Stimulated activated CD8-positive, alpha-beta memory T cell treated with anti-CD3 and anti-CD28 coated beads, Interleukin-12 subunit alpha, Interleukin-12 subunit beta, amount 100 ng/mL, for 24 hours (primary cell): ENCODE data around the gene TMEM63A.
"Not testable (repeated sequence)": the region's sequence is repeated elsewhere in the genome, so short reads cannot be mapped to it uniquely, and the experiment has no call there.

ENCODE experiments used
- DNase-seq: peaks from one replicate; pipeline ENCODE4 v3.0.0-alpha.2; 2020; ENCODE audit errors: extremely low read depth

The TMEM63A gene

DNA sequence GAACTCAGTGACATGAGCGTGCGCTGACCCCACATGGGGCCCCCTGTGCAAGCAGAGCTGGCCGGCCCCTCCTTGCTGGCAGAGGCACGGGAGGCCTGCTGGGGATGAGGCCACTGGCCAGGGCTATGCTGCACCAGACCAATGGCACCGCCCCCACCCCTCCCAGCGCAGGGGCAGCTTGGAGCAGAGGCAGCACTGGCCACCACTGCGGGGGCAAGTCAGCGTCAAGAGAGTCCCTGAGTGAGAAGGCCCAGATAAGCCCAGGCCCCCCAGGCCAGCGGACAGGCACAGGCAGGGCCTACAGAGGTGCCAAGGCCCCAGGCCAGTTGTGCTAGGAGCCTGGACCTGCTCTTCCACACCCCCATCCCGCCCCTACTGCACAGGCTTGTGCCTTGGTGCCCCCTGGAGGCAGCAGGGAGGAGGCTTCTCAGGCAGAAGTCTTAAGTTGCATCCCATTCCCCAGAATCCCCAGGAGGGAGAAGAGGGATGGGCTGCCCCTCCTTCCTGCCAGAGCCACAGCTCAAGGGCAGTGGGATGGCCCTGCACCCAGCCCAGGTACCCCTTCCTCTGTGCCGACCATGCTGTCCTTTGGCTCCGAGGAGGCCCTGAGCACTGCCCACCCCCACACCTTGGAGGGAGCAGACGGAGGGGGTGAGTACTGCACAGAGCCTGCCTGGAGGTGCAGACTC lies 36.5 kb downstream of the TMEM63A start:
- DNase-seq, result no peak

DNA sequence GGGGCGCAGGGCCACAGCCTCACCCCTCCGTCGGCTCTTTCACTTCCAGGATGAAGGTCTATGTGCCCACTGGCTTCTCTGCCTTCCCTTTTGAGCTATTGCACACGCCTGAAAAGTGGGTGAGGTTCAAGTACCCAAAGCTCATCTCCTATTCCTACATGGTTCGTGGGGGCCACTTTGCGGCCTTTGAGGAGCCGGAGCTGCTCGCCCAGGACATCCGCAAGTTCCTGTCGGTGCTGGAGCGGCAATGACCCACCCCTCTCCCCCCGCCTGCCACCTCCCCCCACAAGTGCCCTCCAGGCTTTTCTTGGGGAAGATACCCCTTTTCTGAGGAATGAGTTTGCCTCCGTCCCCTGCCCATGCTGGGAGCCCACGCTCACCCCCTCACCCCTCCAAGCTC lies 37.1 kb downstream of the TMEM63A start:
- no peak for DNase-seq

DNA sequence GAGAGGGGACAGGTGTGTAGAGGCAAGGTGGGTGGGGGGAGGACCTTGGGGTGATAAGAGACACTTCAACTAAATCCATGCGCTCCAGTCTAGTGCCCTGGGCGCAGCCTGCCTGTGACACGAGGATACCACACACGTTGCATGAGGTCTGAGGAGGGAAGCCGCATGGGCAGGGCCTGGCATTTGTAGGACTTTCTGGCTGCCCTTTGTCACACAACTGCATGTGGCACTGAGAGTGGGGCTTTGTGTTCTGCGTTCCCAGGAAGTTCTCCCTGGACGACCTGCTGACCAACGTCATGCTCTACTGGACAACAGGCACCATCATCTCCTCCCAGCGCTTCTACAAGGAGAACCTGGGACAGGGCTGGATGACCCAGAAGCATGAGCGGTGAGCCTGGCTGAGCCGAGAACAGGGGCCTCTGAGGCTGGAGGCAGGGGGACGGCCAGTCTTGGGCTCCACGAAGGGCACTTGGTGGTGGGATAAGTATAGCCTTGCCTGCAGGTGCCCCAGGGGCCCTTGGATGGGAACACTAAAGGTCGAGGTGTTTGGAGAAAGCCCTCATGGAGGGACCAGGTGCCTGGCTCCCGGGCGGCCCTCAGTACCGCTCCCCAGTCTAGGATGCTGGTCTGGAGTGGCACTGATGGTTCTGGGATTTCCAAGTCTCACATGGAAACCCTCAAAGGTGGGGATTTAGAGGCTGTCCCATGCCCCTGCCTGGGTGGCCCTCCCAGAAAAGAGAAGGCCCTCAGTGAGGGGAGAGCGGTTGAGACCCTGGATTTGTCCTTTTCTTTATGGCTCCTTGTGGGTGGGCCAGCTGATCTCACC lies 37.7 kb downstream of the TMEM63A start:
- no peak for DNase-seq

DNA sequence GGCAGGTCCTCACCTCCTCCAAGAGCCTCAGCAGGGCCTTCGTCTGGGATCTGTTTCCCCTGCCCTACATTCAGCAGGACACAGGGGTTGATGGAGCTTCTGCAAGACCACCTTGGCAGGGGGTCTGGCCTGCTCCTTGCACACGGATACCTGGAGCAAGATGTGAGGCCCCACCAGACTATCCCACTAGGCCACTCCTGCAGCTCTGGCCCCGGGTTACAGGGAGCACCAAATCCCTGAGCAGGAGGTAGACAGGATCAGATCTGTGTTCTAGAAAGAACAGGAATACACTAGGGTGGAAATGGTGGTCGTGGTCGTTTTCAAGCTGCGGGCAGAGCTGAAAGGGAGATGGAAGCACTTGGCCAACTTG lies 38.8 kb downstream of the TMEM63A start:
- no peak for DNase-seq

DNA sequence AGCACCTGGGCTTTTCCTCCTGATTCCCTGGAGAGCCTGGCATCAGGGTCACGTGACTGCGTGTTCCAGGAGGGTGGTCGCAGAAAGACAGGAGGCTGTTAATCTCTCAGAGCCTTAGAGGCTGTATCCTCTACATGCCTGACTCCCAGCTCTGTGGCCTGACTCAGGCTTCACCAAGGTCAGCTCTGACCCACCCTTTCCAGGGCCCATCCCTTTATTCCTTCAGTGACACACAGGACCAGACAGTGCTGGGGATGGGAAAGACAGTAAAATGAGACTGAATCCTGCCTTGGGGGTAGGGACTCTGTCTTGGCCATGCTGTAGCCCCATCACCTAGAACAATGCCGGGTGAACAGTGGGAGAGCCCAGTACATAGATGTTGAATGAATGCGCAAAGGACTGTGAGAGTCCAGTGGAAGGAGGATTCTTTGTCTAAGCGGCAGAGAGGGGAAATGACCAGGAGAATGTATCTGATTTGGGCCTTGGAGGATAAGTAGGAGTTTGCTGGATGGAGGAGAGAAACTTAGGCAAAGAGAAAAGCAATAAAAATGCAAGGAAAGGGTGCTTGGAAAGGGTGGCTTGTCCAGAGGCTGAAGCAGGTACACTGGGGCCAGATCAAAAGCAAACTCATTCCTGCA lies 39.3 kb downstream of the TMEM63A start:
- no peak for DNase-seq

DNA sequence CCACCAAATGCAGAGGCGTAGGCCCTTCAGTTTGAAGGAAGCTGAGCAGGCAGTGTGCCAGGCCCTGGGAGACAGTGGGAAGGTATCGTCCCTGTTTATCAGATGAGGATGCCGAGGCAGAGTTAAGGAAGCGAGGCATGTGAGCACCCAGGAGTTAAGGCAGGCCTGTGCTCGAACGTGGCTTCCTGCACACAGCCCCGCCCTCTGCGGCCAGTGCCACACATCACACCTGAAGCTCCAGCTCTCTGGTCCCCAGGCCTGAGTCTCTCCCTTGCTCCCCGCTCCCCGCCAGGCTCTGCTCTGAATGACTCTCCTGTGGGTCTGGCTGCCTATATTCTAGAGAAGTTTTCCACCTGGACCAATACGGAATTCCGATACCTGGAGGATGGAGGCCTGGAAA lies 40.1 kb downstream of the TMEM63A start:
- DNase-seq, result no peak

DNA sequence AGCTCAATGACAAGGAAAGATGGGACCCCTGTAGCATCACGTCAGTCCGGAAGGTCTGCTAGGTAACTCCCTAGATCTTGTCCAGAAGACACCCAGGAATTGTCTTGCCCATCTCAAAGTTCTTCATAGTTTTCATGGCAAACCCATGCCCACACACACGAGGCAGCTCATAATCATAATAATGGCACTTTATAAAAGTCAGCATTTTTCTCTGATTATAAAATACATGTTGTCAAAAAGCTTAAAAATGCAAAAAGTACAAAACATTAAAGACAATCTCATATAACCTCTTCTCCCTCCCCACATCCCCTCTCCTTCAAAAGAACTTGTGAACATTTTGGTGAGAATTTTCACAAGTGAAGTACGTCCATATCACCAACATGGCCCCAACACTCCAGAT lies 41.5 kb downstream of the TMEM63A start:
- no peak for DNase-seq

DNA sequence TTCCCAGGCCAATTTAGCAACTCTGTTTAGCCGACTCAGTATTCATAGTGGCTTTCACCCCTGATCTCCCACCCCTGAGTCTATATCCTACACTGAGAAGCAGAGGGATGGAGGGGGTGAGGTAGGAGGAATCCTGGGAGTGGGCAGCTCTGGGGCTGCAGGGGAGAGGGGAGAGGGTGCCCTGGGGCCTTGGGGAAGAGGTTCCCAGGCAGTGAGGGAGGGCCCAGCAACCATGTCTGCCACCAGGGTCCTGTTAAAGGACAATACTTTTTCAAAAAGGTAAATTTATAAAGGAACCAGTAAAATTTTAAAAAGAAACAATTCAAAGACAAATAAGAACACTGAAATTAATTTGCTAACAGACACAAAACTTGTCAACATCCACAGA lies 42.0 kb downstream of the TMEM63A start:
- DNase-seq, result no peak

DNA sequence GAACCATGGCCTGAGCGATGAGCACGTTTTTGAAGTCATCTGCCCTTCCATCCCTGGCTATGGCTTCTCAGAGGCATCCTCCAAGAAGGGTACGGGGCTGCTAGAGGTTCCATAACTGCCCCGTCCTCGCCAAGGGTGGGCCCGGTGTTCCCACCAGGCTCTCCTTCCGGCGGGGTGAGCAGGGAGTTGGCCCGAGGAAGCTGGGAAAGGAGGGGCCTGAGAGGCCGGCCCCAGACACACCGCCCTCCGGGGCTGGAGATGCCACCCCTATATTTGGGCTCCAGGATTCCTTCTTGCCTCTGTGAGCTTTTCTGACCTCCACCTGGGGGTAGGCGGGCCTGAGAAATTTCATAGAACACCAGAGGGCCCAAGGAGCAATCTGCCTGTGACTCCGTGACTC lies 43.4 kb downstream of the TMEM63A start:
- DNase-seq, result no peak

DNA sequence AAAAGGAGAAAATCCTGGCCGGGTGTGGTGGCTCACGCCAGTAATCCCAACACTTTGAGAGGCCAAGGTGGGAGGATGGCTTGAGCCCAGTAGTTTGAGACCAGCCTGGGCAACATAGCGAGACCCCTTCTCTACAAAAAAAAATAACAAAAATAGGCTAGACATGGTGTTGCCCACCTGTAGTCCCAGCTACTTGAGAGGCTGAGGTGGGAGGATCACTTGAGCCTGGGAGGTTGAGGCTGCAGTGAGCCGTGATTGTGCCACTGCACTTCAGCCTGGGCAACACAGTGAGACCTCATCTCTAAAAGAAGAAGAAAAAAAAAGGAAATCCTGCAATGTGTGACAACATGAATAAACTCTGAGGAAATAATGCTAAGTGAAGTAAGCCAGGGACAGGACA lies 45.9 kb downstream of the TMEM63A start:
- not testable (repeated sequence) for DNase-seq

DNA sequence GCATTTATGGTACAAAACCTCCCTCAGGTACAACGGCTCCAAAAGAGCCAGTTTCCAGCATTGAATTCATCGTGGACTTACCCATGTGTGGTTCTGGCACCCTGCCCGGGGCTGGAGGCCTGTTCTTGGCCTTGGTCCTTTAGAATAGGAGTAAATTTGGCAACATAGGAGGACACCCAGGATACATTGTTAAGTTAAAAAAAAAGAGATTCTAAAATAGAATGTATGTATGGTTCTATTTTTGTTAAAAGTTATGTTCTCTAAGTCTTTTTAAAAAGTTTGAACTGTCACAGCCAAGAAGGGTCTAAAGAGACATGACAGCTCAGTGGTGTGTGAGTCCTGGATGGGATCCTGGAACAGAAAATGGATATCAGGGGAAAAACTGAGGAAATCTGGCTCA lies 46.3 kb downstream of the TMEM63A start:
- DNase-seq, result no peak

DNA sequence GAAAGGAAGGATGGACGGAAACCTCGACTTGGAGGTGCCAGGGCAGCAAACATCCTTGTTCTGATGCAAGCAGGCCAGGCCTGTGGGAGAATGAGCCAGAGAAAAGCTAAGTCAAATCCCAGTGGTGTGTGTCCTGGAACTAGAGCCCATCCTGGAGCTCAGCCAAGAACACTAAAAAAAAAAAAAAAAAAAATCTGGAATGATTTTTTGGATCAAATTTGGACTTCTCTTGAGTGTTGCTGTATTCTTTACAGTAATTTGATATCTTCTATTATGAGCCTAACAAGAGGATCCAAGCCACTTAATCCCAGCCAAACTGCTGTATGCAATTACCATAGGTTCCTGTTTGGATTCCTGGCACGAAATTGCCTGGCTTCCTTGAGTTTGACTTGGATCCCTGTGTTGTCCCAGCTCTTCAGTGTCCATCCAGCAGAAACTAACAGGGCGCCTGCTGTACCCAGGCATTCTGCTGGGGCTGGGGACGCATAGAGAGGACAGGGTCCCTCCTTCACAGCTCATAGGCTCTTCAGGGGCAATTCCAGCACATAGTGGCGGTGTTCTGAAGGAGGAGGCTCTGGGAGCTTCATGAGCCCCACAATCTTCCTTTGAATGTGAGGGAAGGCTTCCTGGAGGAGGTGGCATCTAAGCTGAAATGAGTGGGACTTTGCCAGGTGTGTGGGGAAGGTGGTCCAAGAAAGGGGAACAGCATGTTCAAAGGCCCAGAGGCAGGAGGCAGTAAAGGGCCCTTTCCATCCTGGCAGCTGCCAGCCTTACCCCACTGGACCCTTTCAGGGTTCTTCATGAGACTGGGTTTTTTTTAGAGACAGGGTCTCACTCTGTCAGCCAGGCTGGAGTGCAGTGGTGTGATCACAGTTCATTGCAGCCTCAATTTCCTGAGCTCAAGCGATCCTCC lies 47.5 kb downstream of the TMEM63A start:
- no peak for DNase-seq

DNA sequence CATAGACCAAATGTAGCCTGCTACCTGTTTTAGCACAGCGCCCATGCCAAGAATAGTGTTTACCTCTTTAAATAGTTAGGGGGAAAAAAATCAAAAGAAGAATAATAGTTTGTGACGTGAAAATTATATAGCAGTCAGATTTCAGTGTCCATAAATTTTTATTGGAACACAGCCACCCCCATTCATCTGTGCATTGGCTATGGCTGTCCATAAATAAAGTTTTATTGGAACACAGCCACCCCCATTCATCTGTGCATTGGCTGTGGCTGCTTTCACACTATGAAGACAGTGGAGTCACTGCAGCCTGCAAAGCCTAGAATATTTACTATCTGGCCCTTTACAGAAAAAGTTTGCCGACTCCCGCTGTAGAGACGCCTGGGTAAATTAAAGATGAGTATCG lies 51.3 kb downstream of the TMEM63A start:
- DNase-seq, result no peak

DNA sequence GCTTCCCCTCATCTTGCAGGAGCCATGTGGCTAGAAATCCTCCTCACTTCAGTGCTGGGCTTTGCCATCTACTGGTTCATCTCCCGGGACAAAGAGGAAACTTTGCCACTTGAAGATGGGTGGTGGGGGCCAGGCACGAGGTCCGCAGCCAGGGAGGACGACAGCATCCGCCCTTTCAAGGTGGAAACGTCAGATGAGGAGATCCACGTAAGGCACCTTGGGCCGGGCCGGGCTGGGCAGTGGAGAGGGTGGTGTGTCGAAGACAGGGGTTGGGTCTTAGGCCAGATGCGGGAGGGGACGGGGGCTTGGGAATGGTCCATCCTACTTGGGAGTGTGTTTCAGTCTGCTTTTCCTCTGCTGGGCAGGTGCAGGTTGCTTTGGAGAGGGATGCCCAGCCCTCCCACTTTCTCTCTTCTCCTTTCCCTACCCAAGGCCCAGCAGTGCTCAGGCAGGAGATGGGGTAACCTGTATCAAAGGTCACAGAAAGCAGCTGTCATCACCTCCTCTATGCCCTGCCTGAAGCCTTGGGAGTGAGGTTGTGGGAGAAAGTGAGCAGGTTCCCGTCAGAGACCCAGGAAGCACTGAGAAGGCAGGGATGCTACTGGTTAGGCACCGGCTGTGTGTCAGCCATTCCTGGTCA lies 53.4 kb downstream of the TMEM63A start:
- no peak for DNase-seq

DNA sequence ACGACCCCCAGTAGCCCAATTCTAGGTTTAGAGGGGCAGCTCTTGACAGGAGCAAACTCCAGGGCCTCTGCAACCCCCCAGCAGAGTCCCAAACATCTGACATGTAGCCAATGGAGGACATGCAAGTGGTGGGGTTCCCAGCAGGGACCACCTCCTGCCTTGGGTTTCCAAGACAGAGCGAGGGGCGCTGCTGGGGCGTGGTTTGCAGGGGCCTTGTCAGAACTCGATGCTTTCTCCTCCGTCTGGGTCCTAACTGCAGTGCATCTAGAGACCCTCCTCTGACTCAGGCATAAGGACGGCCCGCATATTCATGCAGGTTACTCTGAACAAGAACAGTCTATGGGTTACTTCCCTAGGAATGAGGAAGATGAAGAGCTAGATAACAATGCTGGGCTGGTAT lies 55.1 kb downstream of the TMEM63A start:
- no peak for DNase-seq

DNA sequence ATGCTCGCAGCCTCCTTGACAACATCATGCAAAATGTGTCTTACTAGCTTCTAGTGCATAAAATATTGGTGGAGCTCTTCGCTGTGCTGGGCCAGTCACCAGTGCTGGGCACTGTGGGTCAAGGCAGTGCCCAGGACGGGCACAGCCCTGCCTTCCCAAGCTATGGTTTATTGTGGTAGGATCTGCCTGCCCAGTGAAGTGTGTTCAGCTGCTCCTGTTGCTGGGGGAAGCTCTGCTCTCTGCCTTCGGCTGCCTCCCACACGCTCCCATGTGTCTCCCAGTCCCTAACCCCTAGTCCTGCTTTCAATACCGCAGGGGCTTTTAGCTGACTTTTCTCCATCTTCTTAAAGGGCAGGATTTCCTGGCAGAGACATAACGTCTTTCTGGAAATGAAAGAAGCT lies 56.6 kb downstream of the TMEM63A start:
- no peak for DNase-seq

DNA sequence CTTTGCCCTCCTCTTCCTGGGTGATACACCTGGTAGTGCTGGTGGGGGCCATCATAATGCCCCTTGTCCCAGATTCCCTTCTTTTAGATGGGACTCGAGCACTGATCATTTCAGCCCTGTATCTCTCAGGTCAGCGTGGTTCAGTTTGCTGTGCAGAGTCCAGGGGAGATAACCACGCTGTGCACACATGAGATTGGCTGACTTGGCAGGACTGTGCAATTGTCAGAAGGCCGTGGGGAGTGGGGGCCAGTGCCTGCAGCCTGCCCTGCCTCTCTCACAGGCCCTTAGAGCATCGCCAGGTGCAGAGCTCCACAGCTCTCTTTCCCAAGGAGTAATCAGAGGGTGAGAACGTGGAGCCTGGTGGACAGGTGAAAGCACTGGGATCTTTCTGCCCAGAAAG lies 57.1 kb downstream of the TMEM63A start:
- no peak for DNase-seq

DNA sequence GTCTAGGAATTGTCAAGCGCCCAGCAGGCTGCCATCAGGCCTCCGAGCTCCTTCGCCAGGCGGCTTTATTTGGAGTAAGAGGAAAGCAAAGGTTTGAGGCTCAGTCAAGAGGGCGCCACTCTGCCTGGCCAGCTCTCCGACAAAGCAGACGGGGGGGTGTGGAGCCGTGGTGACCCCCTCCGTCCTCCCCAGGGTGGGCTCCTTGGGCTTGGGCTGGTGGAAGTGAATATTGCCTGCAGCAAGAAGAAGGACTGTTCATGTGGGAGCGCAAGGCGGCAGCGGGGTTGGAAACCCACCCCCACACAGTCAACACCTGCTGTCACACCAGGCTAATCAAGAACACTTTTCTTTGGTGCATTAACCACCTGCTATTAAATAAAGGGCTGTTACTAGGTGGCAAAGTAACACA lies 57.6 kb downstream of the TMEM63A start:
- DNase-seq, result no peak

DNA sequence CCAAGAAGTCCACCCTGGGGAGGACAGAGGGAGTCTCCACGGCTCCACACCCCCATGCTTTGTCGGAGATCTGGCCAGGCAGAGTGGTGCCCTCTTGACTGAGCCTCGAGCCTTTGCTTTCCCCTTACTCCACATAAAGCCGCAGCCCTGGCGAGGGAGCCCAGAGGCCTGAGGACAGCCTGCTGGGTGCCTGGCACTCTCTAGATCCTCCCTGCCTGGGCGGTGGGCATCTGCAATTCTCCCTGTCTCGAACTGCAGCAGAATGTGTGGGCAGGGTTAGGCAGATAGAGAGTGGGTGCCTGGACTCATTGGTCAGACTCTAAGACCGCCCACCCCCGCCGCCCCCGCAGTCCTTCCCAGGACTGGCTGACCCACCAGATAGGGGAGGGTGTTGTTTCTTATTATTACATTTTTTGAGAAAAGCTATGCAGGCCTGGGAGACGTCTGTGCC lies 58.3 kb downstream of the TMEM63A start:
- DNase-seq, result no peak

DNA sequence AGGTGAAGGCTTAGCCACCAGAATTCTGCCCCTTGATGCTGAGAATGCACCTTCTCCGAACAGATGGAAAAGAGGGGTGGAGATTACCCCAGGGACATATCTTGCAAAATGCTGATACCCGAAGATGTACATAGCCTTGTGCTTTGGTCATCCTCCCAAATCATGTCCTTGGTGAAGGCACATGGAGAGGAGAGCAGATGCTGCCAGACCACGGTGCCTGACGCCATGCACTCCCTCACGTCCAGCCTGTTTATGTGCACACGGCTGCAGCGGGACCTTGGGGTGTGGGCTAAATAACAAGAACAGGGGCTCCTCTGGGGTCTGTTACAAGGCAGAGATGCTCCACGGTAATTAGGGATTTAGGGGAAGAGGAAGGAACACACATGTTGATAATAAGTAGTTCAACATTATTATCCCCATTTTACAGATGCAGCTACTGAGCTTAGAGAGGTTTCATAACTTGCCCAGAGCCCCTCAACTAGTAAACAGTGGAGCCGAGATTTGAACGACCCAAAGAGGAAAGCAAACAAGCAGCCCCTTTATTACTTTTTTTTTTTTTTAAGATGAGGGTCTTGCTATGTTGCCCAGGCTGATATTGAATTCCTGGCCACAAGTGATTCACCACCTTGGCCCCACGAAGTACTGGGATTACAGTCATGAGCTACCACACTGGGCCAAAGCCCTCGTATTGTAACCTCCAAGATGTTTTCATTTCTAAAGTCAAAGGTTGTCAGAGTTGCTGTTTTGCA lies 59.4 kb downstream of the TMEM63A start:
- no peak for DNase-seq
